Cerebellar nuclear complex (tissue), 1 donor: ENCODE measurements around the gene CDK9.

Source experiments
- DNase-seq, 2 experiments: peaks; one replicate each; lab custom pipeline; 2025; lab: John Stamatoyannopoulos, UW

CDK9 gene

DNA sequence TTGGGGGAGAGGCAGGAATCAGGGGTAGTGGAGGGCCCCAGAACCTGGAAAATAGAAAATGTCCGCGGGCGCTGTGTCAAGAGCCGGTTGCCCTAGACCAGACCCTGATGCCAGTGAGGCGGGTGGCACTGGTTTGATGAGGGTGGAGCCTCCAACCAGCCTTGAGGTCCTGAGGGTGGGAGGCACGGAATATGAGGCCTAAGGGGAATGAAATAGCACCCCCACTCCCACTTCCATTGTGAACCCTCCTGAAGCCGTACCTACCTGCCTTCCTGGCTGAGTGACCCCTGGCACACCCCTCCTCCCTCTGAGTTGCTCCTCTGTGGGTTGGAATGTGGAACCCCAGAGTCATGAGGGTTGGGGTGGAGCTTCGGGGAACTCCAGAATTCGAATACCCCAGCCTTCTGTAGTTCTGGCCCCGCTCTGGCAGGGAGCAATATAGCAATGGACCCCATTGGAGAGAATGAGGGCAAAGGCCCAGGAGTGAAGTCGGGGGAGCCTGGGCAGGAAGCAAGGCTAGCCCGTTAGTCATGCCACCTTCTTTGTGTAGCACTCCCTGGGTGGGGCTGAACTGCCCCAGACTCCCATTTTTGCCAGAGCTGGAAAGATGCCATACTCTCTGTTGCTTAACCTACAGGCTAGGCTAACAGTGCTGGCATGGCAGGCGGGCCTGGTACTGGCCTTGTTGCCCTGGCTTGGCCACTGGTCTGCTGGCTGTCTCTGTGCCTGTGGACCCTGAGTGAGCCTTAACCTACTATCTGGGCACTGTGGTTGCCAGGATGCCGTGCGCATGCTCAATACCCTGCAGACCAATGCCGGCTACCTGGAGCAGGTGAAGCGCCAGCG, 17.9 kb downstream of the CDK9 start:
- DNase-seq = no peak

DNA sequence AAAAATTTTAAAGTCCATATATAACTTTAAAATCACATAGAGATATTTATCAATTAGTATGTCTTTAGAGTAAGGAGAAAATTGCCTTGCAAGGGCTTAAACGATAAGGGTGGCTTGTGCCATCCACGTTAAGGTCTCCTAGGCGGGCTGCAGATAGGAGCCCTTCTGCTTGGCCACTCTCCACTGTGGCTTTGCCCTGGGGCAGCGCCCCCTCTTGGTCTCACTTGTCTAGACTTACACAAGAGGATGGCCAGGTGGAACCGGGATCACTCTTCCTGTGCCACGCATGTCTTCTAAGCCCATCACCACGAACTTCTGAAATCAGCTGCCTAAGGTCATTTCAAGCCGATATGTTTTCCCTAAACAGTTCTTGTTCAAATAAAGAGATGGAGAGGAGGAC, 19.8 kb downstream of the CDK9 start:
- no peak for DNase-seq

DNA sequence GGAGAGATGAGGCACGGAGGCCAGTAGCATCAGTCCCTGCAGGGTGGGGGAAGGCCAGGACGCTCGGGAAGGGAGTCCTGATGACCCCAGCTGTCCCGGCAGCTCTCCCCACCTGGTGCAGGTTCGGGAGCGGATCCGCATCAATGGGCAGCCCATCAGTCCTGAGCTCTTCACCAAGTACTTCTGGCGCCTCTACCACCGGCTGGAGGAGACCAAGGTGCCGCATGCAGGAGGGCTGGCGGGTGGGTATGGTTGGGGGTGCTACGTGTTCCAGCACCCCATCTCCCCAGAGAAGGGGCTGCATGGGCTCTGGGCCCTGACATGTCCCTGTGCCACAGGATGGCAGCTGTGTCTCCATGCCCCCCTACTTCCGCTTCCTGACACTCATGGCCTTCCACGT, 21.0 kb downstream of the CDK9 start:
- no peak for DNase-seq

DNA sequence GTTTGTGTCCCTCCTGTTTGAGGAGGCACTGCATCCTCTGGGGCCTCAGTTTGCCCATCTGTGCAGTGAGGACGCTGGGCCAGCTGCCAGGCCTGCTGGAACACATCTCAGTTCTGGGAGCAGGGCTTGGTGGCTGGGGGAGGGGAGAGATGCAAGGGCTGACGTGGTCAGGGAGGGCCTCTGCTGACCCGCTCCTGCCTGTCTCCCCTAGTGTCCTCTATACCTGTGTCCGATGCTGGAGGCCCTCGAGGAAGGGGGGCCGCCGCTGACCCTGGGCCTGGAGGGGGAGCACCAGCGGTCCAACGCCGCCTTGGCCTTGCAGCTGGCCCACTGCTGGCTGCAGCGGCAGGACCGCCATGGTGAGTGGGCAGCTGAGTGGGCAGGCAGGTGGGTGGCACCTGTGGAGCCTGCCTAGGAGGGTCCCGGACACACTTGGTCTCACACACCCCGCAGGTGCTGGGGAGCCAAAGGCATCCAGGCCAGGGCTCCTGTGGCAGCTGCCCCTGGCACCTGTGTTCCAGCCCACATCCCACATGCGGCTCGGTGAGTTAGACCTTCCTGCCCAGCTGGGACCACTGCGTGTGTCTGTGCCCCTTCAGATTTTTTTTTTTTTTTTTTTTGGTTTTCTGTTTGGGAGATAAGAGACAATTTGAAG, 22.6 kb downstream of the CDK9 start:
- DNase-seq = no peak

DNA sequence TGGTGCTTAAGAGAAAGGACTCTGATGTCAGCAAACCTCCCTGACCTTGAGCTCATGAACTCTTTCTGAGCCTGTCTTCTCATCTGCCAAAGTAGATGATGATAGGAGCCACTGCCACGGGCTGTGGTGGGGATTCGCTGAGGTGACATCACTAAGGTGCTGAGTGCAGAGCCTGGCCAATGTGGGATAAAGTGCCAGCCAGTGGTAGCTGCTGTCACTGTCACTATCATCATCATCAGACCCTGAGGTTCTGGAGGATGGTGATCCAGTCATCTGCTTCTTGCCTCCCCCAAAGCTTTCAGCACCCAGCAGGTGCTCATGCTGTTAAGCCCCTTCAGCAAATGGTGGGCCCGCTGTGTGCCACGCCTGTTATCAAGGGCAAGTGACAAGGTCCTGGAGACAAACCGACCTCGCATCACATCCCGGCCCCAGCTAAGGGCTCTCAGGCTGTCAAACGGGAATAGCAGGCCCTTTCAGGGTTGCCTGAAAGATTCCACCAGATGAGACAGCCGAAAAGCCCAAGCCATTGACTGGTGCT, 23.2 kb downstream of the CDK9 start:
- no peak for DNase-seq

DNA sequence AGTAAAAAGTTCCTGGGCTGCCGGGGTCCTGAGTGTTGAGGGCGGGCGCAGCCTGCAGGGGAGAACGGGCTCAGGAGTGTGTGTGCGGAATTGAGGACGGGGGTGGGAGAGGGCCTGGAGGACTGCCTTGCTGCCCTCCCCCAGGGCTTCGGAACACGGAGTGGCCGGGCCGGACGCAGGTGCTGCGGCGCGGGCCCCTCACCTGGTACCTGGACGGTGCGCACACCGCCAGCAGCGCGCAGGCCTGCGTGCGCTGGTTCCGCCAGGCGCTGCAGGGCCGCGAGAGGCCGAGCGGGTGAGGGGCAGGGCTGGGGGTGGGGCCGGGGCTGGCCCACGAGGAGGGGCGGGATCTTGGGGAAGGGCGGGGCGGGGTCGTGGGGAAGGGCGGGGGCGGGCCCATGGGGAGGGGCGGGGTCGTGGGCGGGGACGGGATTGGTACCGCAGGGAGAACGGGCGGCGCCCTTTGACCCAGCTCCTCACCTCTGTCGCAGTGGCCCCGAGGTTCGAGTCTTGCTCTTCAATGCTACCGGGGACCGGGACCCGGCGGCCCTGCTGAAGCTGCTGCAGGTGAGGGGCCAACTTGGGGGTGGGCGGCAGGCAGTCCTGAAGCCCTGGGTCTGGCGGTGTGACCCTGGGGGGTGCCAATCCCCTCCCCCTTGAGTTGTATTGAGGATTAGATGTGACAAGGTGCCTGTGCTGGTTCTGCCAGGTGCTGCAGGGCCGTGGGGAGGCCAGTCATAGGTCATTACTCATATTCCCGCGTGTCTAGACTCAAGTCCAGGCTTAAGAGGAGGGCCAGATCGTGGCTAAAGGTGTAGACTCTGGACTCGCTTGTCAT, 23.9 kb downstream of the CDK9 start:
- DNase-seq = no peak

DNA sequence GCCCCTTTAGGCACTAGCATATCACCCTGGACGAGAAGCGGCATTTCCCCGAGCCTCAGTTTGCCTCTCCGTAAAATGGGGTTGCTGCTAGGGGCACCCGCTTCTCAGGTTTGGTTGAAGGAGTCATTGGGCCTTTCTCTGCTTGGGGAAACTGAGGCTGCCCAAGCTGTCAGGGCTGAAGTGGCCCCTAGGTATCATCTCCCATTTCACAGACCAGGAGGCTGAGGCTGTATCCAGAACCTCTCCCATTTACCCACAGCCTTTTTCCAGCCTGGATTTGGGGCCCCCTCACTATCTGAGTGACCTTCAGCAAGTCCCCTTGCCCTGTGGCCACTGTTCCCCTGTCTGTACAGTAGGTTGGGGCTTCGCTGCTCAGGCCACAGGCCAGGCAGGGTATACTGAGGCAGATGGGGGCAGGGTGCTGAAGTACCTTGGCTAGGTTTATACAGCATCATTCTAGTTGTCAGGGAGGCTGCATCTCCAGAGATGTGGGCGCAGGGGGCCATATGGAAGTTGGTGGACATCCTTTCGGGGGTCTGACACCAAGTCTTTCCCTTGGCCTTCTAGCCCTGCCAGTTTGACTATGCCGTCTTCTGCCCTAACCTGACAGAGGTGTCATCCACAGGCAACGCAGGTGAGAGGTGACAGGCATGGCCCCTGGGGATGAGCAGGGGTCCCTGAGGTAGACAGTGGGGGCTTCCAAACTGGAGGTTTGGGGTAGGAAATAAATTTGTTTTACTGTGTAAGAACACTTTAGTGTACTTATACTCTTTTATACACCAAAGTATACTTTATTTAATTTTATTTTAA, 24.7 kb downstream of the CDK9 start:
- no peak for DNase-seq

DNA sequence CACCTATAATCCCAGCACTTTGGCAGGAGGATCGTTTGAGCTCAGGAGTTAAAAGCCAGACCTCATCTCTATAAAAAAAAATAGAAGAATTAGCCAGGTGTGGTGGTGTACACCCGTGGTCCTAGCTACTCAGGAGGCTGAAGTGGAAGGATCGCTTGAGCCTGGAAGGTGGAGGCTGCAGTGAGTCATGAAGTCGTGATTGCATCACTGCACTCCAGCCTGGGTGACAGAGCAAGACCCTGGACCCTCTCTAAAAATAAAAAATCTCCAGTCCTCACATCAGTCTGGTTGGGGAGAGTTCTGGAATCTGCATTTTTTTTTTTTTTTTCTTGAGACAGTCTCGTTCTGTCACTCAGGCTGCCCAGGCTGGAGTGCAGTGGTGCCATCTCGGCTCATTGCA, 26.2 kb downstream of the CDK9 start:
- no peak for DNase-seq

DNA sequence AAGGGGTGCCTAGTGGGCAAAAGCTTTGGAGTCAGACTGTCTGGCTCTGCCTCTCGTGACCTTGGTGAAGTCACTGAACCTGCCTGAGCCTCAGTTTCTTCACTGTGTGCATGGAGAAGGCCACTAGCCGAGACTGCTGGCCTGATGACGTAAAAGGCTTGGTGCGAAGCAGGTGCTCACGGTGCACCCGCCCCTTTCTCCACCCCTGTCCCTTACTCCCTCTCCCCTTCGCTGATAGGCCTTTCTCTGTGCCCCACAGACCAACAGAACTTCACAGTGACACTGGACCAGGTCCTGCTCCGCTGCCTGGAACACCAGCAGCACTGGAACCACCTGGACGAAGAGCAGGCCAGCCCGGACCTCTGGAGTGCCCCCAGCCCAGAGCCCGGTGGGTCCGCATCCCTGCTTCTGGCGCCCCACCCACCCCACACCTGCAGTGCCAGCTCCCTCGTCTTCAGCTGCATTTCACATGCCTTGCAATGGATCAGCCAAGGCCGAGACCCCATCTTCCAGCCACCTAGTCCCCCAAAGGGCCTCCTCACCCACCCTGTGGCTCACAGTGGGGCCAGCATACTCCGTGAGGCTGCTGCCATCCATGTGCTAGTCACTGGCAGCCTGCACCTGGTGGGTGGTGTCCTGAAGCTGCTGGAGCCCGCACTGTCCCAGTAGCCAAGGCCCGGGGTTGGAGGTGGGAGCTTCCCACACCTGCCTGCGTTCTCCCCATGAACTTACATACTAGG, 27.3 kb downstream of the CDK9 start:
- no peak for DNase-seq

DNA sequence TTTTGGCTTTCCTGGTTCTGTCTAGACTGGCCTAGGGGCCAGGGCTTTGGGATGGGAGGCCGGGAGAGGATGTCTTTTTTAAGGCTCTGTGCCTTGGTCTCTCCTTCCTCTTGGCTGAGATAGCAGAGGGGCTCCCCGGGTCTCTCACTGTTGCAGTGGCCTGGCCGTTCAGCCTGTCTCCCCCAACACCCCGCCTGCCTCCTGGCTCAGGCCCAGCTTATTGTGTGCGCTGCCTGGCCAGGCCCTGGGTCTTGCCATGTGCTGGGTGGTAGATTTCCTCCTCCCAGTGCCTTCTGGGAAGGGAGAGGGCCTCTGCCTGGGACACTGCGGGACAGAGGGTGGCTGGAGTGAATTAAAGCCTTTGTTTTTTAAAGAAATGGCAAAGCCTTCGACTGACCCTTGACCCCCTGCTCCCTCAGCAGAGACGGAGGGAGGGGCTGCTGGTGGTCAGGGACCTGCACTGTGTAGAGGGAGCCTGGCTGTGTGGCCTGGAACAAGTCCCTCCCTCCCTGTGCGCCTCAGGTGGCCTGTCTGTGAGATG, 27.9 kb downstream of the CDK9 start:
- DNase-seq = no peak

DNA sequence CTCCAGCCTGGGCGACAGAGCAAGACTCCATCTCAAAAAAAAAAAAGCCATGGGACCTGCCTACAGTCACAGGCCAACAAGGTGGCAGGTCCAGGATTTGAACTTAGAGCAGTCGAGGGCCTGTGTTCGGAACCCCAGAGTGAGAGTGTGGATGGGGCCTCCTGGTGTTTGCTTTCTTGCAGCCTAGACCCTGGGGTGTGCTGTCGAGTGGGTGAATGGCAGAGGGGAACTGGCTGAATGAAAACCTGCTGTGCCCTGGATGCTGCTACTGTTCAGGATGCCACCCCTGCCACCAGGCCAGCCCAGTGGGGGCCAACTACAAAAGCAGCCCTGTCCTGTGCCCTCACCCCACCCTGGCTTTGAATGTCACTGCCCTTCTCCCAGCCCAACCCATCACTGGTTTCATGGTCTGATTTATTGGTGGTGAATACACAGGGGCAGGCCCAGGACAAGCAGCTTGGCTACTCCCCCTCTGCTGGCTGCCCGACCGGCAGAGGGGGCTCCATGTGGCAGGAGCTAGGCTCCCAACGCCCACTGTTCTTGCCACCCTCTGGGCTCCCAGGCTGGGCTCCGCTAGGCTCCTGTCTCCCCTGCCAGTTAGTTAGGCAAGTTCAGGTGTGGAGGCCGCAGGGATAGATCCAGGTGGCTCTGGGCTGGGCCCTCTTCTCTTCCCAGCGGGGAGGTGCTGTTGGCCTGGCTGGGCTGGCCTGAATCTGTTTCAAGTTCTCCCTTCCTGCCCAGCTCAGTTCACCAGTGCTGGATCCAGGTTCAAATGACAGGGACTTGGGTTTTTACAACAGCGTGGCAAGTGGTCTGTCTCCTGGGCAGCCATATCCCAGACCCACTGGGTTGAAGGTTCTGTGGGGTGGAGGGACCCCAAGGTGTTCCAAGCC, 29.0 kb downstream of the CDK9 start:
- no peak for DNase-seq

DNA sequence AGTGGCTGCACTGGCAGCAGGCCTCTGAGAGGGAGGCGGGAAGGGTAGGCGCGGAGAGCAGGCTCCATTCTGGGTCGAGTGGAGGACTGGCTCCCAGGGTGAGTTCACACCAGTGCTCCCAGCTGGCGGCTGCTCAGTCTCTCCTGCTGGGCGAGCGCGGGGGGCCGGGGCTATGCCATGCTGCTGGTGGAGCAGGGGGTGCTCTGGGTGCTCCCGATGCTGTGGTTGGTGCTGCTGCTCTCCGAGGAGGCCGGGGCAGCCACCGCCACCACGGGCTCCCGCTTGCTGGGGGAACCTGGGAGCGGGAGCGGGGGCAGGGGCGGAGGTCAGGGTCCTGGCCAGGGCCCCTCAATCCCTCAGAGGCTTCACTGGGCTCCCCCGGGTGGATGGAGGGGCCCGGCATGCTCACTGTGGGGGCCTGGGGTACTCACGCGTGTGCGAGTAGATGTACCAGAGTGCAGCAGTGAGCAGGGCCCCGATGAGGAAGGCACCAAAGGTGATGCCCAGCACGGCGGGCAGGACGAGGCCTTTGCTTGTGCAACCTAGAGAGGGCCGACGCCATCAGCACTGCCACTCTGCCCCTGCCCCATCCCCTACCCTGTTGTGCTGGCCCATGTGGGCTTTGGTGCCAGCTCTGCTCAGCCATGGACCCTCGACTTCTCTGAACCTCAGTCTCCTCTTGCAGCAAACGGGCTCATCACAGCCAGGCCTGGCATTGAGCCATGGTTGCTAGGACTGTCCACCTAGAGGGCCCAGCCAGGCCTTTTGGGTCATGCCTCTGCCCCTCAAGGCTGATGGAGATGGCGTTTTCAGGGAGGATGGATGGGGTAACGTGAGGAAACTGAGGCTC, 29.9 kb downstream of the CDK9 start:
- no peak for DNase-seq

DNA sequence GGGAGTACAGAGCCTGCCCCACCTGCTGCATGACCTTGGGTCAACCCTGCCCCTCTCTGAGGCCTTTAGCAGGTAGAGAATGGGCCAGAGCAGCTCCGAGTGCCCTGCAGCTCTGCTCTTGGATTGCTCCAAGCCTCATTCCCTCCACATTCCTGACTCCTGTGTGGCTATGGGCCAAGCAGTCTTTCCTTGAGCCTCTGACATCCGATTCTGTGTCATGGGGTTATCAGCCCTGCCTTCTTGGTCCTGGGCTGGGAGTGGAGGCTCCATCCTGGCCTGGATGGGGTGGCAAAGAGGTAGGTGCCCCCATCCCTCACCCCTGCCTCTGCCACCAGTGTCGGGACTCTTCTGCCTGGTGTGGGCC, 30.5 kb downstream of the CDK9 start:
- no peak for DNase-seq

DNA sequence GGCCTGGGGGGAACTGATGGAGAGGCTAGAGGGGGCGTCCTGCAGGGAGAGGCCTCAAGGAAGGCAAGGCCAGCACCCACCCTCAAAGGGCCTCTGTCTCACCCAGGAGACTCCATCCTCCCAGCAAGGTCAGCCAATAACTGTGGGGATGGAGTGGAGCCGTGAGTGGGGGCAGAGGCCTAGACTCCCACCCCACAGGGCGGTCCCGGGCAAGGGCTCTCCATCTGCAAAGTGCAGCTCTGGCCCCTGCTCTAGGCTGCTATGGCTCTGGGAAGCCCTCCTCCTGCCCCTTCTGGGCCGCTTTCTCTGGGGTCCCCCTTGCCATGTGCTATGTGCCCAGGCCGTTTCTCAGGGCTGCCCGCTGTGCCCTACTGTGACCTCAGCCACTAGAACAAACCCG, 30.9 kb downstream of the CDK9 start:
- DNase-seq = no peak

DNA sequence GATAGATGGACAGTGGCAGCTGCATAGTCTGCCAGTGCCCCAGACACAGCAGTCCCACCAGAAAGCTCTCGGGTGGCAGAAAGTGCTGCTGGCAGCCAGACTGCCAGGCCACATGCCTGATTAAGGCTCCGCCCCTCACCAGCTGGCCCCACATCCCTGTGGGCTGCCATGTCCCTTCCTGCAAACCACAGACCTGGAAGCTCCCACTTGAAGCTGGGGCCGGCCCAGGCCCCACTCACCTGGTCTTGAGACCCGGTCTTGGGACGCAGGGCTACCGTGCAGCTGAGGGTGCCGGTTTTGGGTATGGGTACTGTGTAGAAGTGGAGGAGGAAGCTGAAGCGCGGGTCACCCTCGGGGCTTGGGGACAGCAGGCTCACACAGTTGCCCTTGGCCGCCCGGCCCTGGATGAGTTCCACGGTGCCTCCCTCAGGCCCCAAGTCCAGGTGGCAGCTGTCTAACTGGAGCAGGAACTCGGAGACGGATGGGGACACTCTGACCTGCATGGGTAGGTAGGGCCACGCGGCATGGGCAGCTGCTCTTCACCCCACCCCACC, 32.1 kb downstream of the CDK9 start:
- DNase-seq = no peak

DNA sequence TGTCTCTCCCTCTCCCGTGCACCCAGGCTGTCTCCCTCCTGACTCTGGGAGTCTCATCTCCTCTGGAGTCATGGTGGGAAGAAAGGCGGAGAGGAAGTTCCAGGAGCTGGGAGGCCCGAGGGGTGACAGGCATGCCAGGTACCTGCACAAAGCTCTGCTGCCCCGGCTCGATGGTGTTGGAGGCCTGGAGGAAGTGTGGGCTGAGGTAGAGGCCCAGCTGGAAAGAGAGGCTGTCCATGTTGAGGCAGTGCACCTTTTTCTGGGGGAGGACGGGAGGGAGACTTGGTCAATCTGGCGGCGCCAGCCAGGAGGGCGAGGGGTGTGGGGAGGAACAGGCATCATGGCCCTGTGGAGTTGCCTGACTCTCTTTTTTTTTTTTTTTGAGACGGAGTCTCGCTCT, 32.7 kb downstream of the CDK9 start:
- DNase-seq = no peak

DNA sequence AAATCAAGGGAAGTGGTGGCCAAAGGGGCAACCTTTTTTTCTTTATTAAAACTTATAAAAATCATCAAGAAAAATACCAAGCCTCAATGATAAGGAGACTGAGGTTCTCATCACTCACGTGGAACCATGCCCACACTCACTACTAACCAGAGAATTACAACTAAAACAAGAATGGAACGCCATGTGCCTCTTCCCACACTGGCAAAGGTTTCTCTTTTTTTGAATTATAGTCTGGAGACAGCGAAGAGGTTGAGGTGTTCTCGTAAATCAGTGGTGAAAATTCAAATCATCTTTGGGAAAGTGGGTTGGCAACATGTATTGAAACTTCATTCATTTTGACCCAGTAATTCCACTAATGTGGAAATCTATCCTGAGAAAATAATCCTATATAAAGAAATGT, 36.3 kb downstream of the CDK9 start:
- DNase-seq = no peak

DNA sequence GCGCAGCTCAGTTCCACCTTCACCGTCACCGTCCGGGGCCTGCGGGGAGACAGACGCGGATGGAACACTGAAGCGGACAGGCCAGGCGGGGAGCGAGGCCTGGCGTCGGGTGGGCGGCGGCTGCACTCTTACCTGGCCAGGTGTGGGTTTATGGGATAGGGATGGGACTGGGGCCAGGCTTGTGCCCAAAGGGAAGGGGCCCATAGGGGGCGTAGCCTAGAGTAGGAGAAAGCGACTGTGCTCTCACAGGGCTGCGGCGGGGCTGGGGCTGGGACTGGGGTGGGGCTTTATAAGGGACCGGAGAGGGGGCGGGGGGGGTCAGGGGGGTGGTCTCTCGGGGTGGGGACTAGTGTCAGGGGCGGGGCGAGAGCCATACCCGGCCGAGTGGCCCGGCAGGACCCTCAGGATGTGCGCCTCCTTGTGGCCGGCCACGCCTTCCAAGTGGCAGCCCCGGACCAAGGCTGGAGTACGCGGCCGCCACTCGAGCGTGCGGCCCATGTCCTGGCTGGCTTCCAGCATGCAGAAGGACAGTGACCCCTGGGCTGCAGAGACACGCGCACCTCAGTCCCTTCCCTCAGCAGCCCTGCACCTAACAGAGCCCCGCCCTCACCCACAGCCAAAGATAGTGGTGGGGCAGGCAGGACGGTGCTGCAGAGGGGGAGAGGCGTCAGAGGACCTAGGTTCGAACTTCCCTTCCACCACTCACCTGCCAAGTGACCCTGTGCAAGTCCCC, 39.7 kb downstream of the CDK9 start:
- no peak for DNase-seq
